ENCODE results near the gene HAGHL.
A peak's percentile ranks its signal among the peaks of the same experiment; 100 is the strongest.

The HAGHL gene

DNA sequence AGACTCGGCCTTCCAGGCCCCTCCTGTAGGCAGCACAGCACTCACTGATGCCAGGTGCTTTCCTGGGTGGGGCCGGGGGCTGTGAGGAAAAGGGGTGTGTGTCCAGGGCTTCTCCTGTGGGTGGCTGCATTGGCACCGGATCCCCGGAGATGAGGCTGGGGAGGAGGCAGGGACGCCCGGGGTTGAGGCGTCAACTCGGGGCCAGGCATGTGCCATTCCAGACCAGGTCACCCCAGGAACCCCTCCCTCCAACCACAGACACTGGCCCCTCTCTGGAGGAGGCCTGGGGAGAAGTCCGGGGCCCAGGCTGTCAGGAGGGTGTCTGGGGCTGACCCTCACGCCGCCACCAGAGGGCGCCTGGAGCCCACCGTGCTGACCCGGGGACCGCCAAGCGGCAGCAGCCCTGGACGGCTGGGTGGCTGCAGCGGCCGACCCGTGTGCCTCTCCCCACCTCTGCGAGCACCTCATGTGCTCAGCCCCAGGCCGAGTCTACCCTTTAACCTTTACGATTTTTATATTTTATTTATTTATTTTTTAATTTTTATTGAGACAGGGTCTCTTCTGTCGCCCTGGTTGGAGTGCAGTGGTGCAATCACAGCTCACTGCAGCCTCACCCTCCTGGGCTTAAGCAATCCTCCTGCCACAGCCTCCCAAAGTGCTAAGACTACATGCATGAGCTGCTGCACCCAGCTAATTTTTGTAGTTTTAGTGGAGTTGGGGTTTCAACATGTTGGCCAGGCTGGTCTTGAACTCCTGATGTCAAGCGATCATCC is 15.2 kb upstream of the HAGHL start (continued):
- TF ChIP-seq WT1 (tag by site-specific recombination; IDR thresholded peaks at IDR 0.05) (no peak), GFI1B (tag by site-specific recombination; IDR thresholded peaks at IDR 0.05) (no peak), ZNF544 (tag by site-specific recombination; IDR thresholded peaks at IDR 0.05) (no peak), ZNF184 (tag by site-specific recombination; IDR thresholded peaks at IDR 0.05) (no peak), ZFP3 (tag by site-specific recombination; IDR thresholded peaks at IDR 0.05; ENCODE audit: low read depth) (no peak), REPIN1 (tag by site-specific recombination; IDR thresholded peaks at IDR 0.05; ENCODE audit: low read depth) (no peak), ZNF433 (tag by site-specific recombination; IDR thresholded peaks at IDR 0.05; ENCODE audit: low read depth) (no peak), ZNF701 (tag by site-specific recombination; IDR thresholded peaks at IDR 0.05) (no peak), ZNF214 (tag by site-specific recombination; IDR thresholded peaks at IDR 0.05; ENCODE audit: borderline replicate concordance) (no peak), KLF1 (tag by site-specific recombination; IDR thresholded peaks at IDR 0.05) (peak; percentile 42; the same call in 1 of the 2 replicates), RBAK (tag by site-specific recombination; IDR thresholded peaks at IDR 0.05) (no peak), ZBTB21 (tag by site-specific recombination; IDR thresholded peaks at IDR 0.05) (no peak), ZNF211 (tag by site-specific recombination; IDR thresholded peaks at IDR 0.05; ENCODE audit: low read depth) (no peak), ZNF585B (tag by site-specific recombination; IDR thresholded peaks at IDR 0.05) (no peak), ZBTB7A (tag by site-specific recombination; IDR thresholded peaks at IDR 0.05; ENCODE audit: low read depth) (no peak), BCL11B (tag by site-specific recombination; IDR thresholded peaks at IDR 0.05; ENCODE audit: low read depth) (peak; percentile 35; the same call in 1 of the 2 replicates), FEZF1 (tag by site-specific recombination; IDR thresholded peaks at IDR 0.05) (no peak), SP3 (tag by site-specific recombination; IDR thresholded peaks at IDR 0.05) (no peak), ZNF2 (tag by site-specific recombination; IDR thresholded peaks at IDR 0.05) (0 out of 2 replicates have a peak, but pooled peaks have one; percentile 43), HOXD13 (CRISPR knock-in tag; IDR thresholded peaks at IDR 0.05; ENCODE audit: borderline replicate concordance) (no peak), ZNF792 (tag by site-specific recombination; IDR thresholded peaks at IDR 0.05) (no peak), ZNF366 (tag by site-specific recombination; conservative IDR thresholded peaks at IDR 0.05) (no peak), ZNF292 (tag by site-specific recombination; IDR thresholded peaks at IDR 0.05; ENCODE audit: borderline replicate concordance, low read depth) (no peak), KLF7 (tag by site-specific recombination; IDR thresholded peaks at IDR 0.05; ENCODE audit: borderline replicate concordance) (no peak)
- TF ChIP-seq, protein P1, sequence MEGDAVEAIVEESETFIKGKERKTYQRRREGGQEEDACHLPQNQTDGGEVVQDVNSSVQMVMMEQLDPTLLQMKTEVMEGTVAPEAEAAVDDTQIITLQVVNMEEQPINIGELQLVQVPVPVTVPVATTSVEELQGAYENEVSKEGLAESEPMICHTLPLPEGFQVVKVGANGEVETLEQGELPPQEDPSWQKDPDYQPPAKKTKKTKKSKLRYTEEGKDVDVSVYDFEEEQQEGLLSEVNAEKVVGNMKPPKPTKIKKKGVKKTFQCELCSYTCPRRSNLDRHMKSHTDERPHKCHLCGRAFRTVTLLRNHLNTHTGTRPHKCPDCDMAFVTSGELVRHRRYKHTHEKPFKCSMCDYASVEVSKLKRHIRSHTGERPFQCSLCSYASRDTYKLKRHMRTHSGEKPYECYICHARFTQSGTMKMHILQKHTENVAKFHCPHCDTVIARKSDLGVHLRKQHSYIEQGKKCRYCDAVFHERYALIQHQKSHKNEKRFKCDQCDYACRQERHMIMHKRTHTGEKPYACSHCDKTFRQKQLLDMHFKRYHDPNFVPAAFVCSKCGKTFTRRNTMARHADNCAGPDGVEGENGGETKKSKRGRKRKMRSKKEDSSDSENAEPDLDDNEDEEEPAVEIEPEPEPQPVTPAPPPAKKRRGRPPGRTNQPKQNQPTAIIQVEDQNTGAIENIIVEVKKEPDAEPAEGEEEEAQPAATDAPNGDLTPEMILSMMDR (tag by site-specific recombination; IDR thresholded peaks at IDR 0.05), result peak; percentile 91
- TF ChIP-seq, protein P2, sequence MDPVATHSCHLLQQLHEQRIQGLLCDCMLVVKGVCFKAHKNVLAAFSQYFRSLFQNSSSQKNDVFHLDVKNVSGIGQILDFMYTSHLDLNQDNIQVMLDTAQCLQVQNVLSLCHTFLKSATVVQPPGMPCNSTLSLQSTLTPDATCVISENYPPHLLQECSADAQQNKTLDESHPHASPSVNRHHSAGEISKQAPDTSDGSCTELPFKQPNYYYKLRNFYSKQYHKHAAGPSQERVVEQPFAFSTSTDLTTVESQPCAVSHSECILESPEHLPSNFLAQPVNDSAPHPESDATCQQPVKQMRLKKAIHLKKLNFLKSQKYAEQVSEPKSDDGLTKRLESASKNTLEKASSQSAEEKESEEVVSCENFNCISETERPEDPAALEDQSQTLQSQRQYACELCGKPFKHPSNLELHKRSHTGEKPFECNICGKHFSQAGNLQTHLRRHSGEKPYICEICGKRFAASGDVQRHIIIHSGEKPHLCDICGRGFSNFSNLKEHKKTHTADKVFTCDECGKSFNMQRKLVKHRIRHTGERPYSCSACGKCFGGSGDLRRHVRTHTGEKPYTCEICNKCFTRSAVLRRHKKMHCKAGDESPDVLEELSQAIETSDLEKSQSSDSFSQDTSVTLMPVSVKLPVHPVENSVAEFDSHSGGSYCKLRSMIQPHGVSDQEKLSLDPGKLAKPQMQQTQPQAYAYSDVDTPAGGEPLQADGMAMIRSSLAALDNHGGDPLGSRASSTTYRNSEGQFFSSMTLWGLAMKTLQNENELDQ (tag by site-specific recombination; IDR thresholded peaks at IDR 0.05; ENCODE audit: low read depth), result no peak
- TF ChIP-seq, protein P3, sequence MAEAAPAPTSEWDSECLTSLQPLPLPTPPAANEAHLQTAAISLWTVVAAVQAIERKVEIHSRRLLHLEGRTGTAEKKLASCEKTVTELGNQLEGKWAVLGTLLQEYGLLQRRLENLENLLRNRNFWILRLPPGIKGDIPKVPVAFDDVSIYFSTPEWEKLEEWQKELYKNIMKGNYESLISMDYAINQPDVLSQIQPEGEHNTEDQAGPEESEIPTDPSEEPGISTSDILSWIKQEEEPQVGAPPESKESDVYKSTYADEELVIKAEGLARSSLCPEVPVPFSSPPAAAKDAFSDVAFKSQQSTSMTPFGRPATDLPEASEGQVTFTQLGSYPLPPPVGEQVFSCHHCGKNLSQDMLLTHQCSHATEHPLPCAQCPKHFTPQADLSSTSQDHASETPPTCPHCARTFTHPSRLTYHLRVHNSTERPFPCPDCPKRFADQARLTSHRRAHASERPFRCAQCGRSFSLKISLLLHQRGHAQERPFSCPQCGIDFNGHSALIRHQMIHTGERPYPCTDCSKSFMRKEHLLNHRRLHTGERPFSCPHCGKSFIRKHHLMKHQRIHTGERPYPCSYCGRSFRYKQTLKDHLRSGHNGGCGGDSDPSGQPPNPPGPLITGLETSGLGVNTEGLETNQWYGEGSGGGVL (tag by site-specific recombination; IDR thresholded peaks at IDR 0.05), result no peak
- TF ChIP-seq, protein P4, sequence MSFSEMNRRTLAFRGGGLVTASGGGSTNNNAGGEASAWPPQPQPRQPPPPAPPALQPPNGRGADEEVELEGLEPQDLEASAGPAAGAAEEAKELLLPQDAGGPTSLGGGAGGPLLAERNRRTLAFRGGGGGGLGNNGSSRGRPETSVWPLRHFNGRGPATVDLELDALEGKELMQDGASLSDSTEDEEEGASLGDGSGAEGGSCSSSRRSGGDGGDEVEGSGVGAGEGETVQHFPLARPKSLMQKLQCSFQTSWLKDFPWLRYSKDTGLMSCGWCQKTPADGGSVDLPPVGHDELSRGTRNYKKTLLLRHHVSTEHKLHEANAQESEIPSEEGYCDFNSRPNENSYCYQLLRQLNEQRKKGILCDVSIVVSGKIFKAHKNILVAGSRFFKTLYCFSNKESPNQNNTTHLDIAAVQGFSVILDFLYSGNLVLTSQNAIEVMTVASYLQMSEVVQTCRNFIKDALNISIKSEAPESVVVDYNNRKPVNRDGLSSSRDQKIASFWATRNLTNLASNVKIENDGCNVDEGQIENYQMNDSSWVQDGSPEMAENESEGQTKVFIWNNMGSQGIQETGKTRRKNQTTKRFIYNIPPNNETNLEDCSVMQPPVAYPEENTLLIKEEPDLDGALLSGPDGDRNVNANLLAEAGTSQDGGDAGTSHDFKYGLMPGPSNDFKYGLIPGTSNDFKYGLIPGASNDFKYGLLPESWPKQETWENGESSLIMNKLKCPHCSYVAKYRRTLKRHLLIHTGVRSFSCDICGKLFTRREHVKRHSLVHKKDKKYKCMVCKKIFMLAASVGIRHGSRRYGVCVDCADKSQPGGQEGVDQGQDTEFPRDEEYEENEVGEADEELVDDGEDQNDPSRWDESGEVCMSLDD (tag by site-specific recombination; IDR thresholded peaks at IDR 0.05), result no peak

Measured in HEK293 (cell line).